GM23338 (cell line): Measurements from ENCODE around the gene TMPRSS15.
A peak's percentile ranks its signal among the peaks of the same experiment; 100 is the strongest.

ENCODE experiments used
- CREB1 ChIP-seq: fragments of 250-450 bp; sonication (Bioruptor Pico); IDR thresholded peaks from 2 replicates; pipeline ENCODE4 v1.5.0; 2020; ENCODE audit warnings: low read depth, mild to moderate bottlenecking, moderate library complexity
- ETS1 ChIP-seq: IDR thresholded peaks from 2 replicates; pipeline ENCODE4 v1.6.1; 2016; ENCODE audit warnings: antibody characterized with exemption
- EZH2 ChIP-seq: fragments of 200-600 bp; sonication (generic); IDR thresholded peaks from one replicate; pipeline ENCODE4 v1.8.0; 2017; ENCODE audit warnings: antibody characterized with exemption, mild to moderate bottlenecking, low read depth; ENCODE audit not compliant: unreplicated experiment
- EZH2phosphoT487 ChIP-seq: fragments of 200-600 bp; sonication (generic); IDR thresholded peaks from one replicate; pipeline ENCODE4 v1.8.1; 2018; ENCODE audit warnings: antibody characterized with exemption; ENCODE audit not compliant: unreplicated experiment
- JUNB ChIP-seq: IDR thresholded peaks from one replicate; pipeline ENCODE4 v1.6.1; 2016; ENCODE audit warnings: antibody characterized with exemption; ENCODE audit not compliant: unreplicated experiment
- REST ChIP-seq: IDR thresholded peaks from one replicate; pipeline ENCODE4 v1.6.1; 2018; ENCODE audit warnings: antibody characterized with exemption; ENCODE audit not compliant: unreplicated experiment
- STAT1 ChIP-seq: IDR thresholded peaks from one replicate; pipeline ENCODE4 v1.6.1; 2016; ENCODE audit warnings: antibody characterized with exemption; ENCODE audit not compliant: unreplicated experiment
- ZNF331 ChIP-seq: fragments of 250-450 bp; sonication (Bioruptor Pico); IDR thresholded peaks from 2 replicates; pipeline ENCODE4 v1.5.0; 2020; ENCODE audit warnings: low read depth, mild to moderate bottlenecking, moderate library complexity
- TF ChIP-seq, protein P1 (sequence below), 2 experiments: fragments of 200-600 bp in 1 of 2; sonication (generic) in 1 of 2; conservative IDR thresholded peaks; 2 replicates each; pipeline versions ENCODE4 v1.5.1 to v1.6.1; 2016 to 2017; ENCODE audit warnings: antibody characterized with exemption in 2 of 2, low read depth in 2 of 2, mild to moderate bottlenecking in 2 of 2, moderate library complexity in 1 of 2

- TF ChIP-seq, protein P1, sequence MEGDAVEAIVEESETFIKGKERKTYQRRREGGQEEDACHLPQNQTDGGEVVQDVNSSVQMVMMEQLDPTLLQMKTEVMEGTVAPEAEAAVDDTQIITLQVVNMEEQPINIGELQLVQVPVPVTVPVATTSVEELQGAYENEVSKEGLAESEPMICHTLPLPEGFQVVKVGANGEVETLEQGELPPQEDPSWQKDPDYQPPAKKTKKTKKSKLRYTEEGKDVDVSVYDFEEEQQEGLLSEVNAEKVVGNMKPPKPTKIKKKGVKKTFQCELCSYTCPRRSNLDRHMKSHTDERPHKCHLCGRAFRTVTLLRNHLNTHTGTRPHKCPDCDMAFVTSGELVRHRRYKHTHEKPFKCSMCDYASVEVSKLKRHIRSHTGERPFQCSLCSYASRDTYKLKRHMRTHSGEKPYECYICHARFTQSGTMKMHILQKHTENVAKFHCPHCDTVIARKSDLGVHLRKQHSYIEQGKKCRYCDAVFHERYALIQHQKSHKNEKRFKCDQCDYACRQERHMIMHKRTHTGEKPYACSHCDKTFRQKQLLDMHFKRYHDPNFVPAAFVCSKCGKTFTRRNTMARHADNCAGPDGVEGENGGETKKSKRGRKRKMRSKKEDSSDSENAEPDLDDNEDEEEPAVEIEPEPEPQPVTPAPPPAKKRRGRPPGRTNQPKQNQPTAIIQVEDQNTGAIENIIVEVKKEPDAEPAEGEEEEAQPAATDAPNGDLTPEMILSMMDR (conservative IDR thresholded peaks at IDR 0.05; ENCODE audit: low read depth in 2 of 2): no peak
- no peak for TF ChIP-seq REST
- TF ChIP-seq JUNB: no peak
- TF ChIP-seq EZH2: peak; percentile 26
- TF ChIP-seq STAT1: no peak
- no peak for TF ChIP-seq ETS1
- no peak for TF ChIP-seq EZH2phosphoT487
- TF ChIP-seq CREB1 (CRISPR knock-in tag): no peak
- TF ChIP-seq ZNF331: no peak
These were observed 158.7 kb downstream of the TMPRSS15 start, which contains the start of gene CHODL for GRCh38 chr21:18244671-18245463.
